ENCODE measurements around the gene SH2D1A. TPM values are rescaled to one million over a fixed set of nuclear protein-coding genes. Genes with fewer than 3 reads are reported as not detected.
"Not testable (repeated sequence)": the region's sequence is repeated elsewhere in the genome, so short reads cannot be mapped to it uniquely, and the experiment has no call there.

SH2D1A gene
- polyA plus RNA-seq, 4 donors: 0.36 to 0.68 (median 0.54) TPM; not detected in 1

- 41 to 55% (median 54%) methylated on average over 3 of the region's 3 CpGs for WGBS, 3 donors
- no peak overlapping the region for H3K4me3 ChIP-seq (ENCODE audit: low read depth in 1 of 3, low read length in 3 of 3)
- FAIRE-seq: no peak
Measured at GRCh38 chrX:124395145-124395880, 49.0 kb downstream of the SH2D1A start.

GRCh38 chrX:124401696-124402095 lies 55.3 kb downstream of the SH2D1A start:
- H3K9me3 ChIP-seq (ENCODE audit: control insufficient read depth in 2 of 2, insufficient read depth in 1 of 2, low read depth in 1 of 2, low read length in 1 of 2): no peaks in the 10 kb centered on the region
- no peak for FAIRE-seq
- H3K4me3 ChIP-seq (ENCODE audit: low read depth in 1 of 3, low read length in 3 of 3): no peak overlapping the region
- 24 to 53% (median 27%) methylated on average over 2 of the region's 2 CpGs for WGBS, 3 donors
- no peak for DNase-seq
- no peaks in the 10 kb centered on the region for H3K36me3 ChIP-seq (ENCODE audit: control insufficient read depth in 3 of 3, insufficient read depth in 2 of 3, low read depth in 1 of 3, low read length in 3 of 3)
- no peaks in the 10 kb centered on the region for H3K27me3 ChIP-seq (ENCODE audit: control insufficient read depth in 3 of 3, insufficient read depth in 3 of 3, low read length in 3 of 3)
- no peaks in the 10 kb centered on the region for H3K4me1 ChIP-seq (ENCODE audit: control insufficient read depth in 3 of 3, insufficient read depth in 2 of 3, low read depth in 1 of 3, low read length in 2 of 3)
- H3K27ac ChIP-seq (ENCODE audit: low read depth in 1 of 3, low read length in 2 of 3): no peak overlapping the region

More at GRCh38 chrX:124395145-124395880, 49.0 kb downstream of the SH2D1A start:
- no peak for DNase-seq
- no peaks in the 10 kb centered on the region for H3K9me3 ChIP-seq (ENCODE audit: control insufficient read depth in 2 of 2, insufficient read depth in 1 of 2, low read depth in 1 of 2, low read length in 1 of 2)
- no peaks in the 10 kb centered on the region for H3K27me3 ChIP-seq (ENCODE audit: control insufficient read depth in 3 of 3, insufficient read depth in 3 of 3, low read length in 3 of 3)
- H3K27ac ChIP-seq (ENCODE audit: low read depth in 1 of 3, low read length in 2 of 3): no peak overlapping the region
- no peaks in the 10 kb centered on the region for H3K4me1 ChIP-seq (ENCODE audit: control insufficient read depth in 3 of 3, insufficient read depth in 2 of 3, low read depth in 1 of 3, low read length in 2 of 3)
- no peaks in the 10 kb centered on the region for H3K36me3 ChIP-seq (ENCODE audit: control insufficient read depth in 3 of 3, insufficient read depth in 2 of 3, low read depth in 1 of 3, low read length in 3 of 3)

GRCh38 chrX:124405868-124406267 lies 59.5 kb downstream of the SH2D1A start:
- DNase-seq (no peak), FAIRE-seq (no peak)
- Histone ChIP-seq H3K9me3 (ENCODE audit: control insufficient read depth in 2 of 2, insufficient read depth in 1 of 2, low read depth in 1 of 2, low read length in 1 of 2) (no peaks in the 10 kb centered on the region), H3K36me3 (ENCODE audit: control insufficient read depth in 3 of 3, insufficient read depth in 2 of 3, low read depth in 1 of 3, low read length in 3 of 3) (no peaks in the 10 kb centered on the region), H3K4me1 (ENCODE audit: control insufficient read depth in 3 of 3, insufficient read depth in 2 of 3, low read depth in 1 of 3, low read length in 2 of 3) (no peaks in the 10 kb centered on the region), H3K27me3 (ENCODE audit: control insufficient read depth in 3 of 3, insufficient read depth in 3 of 3, low read length in 3 of 3) (no peaks in the 10 kb centered on the region), H3K4me3 (ENCODE audit: low read depth in 1 of 3, low read length in 3 of 3) (no peak overlapping the region), H3K27ac (ENCODE audit: low read depth in 1 of 3, low read length in 2 of 3) (no peak overlapping the region)
- 71 to 83% (median 81%) methylated on average over 1 of the region's 1 CpG for WGBS, 3 donors

- DNase-seq (peak; percentile 61 to 63), FAIRE-seq (peak; percentile 84)
- no peaks in the 10 kb centered on the region for H3K4me1 ChIP-seq (ENCODE audit: control insufficient read depth in 3 of 3, insufficient read depth in 2 of 3, low read depth in 1 of 3, low read length in 2 of 3)
- WGBS, 3 donors: 9 to 31% (median 18%) methylated on average over 12 of the region's 12 CpGs
- H3K27ac ChIP-seq (ENCODE audit: low read depth in 1 of 3, low read length in 2 of 3): no peak overlapping the region
- no peaks in the 10 kb centered on the region for H3K36me3 ChIP-seq (ENCODE audit: control insufficient read depth in 3 of 3, insufficient read depth in 2 of 3, low read depth in 1 of 3, low read length in 3 of 3)
- no peaks in the 10 kb centered on the region for H3K9me3 ChIP-seq (ENCODE audit: control insufficient read depth in 2 of 2, insufficient read depth in 1 of 2, low read depth in 1 of 2, low read length in 1 of 2)
- H3K4me3 ChIP-seq (ENCODE audit: low read depth in 1 of 3, low read length in 3 of 3): no peak overlapping the region
- H3K27me3 ChIP-seq (ENCODE audit: control insufficient read depth in 3 of 3, insufficient read depth in 3 of 3, low read length in 3 of 3): no peaks in the 10 kb centered on the region
Measured at GRCh38 chrX:124406294-124407014, 60.1 kb downstream of the SH2D1A start.

GRCh38 chrX:124407226-124407625 lies 60.9 kb downstream of the SH2D1A start:
- Histone ChIP-seq H3K9me3 (ENCODE audit: control insufficient read depth in 2 of 2, insufficient read depth in 1 of 2, low read depth in 1 of 2, low read length in 1 of 2) (no peaks in the 10 kb centered on the region), H3K4me3 (ENCODE audit: low read depth in 1 of 3, low read length in 3 of 3) (no peak overlapping the region), H3K4me1 (ENCODE audit: control insufficient read depth in 3 of 3, insufficient read depth in 2 of 3, low read depth in 1 of 3, low read length in 2 of 3) (peaks cover 0 to 3% (median 0%) of the 10 kb centered on the region in 3 donors), H3K27me3 (ENCODE audit: control insufficient read depth in 3 of 3, insufficient read depth in 3 of 3, low read length in 3 of 3) (no peaks in the 10 kb centered on the region), H3K27ac (ENCODE audit: low read depth in 1 of 3, low read length in 2 of 3) (no peak overlapping the region), H3K36me3 (ENCODE audit: control insufficient read depth in 3 of 3, insufficient read depth in 2 of 3, low read depth in 1 of 3, low read length in 3 of 3) (no peaks in the 10 kb centered on the region)
- no peak for FAIRE-seq
- DNase-seq: no peak
- WGBS, 3 donors: 47 to 74% (median 71%) methylated on average over 1 of the region's 1 CpG

GRCh38 chrX:124408380-124408779 lies 62.0 kb downstream of the SH2D1A start:
- H3K4me1 ChIP-seq (ENCODE audit: control insufficient read depth in 3 of 3, insufficient read depth in 2 of 3, low read depth in 1 of 3, low read length in 2 of 3); H3K4me3 ChIP-seq (ENCODE audit: low read depth in 1 of 3, low read length in 3 of 3); H3K27ac ChIP-seq (ENCODE audit: low read depth in 1 of 3, low read length in 2 of 3); H3K9me3 ChIP-seq (ENCODE audit: control insufficient read depth in 2 of 2, insufficient read depth in 1 of 2, low read depth in 1 of 2, low read length in 1 of 2); DNase-seq; FAIRE-seq; H3K27me3 ChIP-seq (ENCODE audit: control insufficient read depth in 3 of 3, insufficient read depth in 3 of 3, low read length in 3 of 3); H3K36me3 ChIP-seq (ENCODE audit: control insufficient read depth in 3 of 3, insufficient read depth in 2 of 3, low read depth in 1 of 3, low read length in 3 of 3): not testable (repeated sequence)
- 57 to 76% (median 60%) methylated on average over 4 of the region's 6 CpGs for WGBS, 3 donors

GRCh38 chrX:124413244-124413643 lies 66.9 kb downstream of the SH2D1A start:
- Histone ChIP-seq H3K4me3 (ENCODE audit: low read depth in 1 of 3, low read length in 3 of 3) (no peak overlapping the region), H3K27ac (ENCODE audit: low read depth in 1 of 3, low read length in 2 of 3) (no peak overlapping the region), H3K4me1 (ENCODE audit: control insufficient read depth in 3 of 3, insufficient read depth in 2 of 3, low read depth in 1 of 3, low read length in 2 of 3) (peaks cover 0 to 7% (median 0%) of the 10 kb centered on the region in 3 donors), H3K9me3 (ENCODE audit: control insufficient read depth in 2 of 2, insufficient read depth in 1 of 2, low read depth in 1 of 2, low read length in 1 of 2) (no peaks in the 10 kb centered on the region), H3K36me3 (ENCODE audit: control insufficient read depth in 3 of 3, insufficient read depth in 2 of 3, low read depth in 1 of 3, low read length in 3 of 3) (no peaks in the 10 kb centered on the region), H3K27me3 (ENCODE audit: control insufficient read depth in 3 of 3, insufficient read depth in 3 of 3, low read length in 3 of 3) (no peaks in the 10 kb centered on the region)
- FAIRE-seq (no peak), DNase-seq (no peak)
- WGBS, 3 donors: 81 to 88% (median 82%) methylated on average over 6 of the region's 6 CpGs

- FAIRE-seq (no peak), DNase-seq (no peak)
- H3K36me3 ChIP-seq (ENCODE audit: control insufficient read depth in 3 of 3, insufficient read depth in 2 of 3, low read depth in 1 of 3, low read length in 3 of 3): no peaks in the 10 kb centered on the region
- 67 to 85% (median 84%) methylated on average over 4 to 5 of the region's 5 CpGs for WGBS, 3 donors
- no peak overlapping the region for H3K27ac ChIP-seq (ENCODE audit: low read depth in 1 of 3, low read length in 2 of 3)
- no peaks in the 10 kb centered on the region for H3K27me3 ChIP-seq (ENCODE audit: control insufficient read depth in 3 of 3, insufficient read depth in 3 of 3, low read length in 3 of 3)
- H3K4me3 ChIP-seq (ENCODE audit: low read depth in 1 of 3, low read length in 3 of 3): no peak overlapping the region
- H3K9me3 ChIP-seq (ENCODE audit: control insufficient read depth in 2 of 2, insufficient read depth in 1 of 2, low read depth in 1 of 2, low read length in 1 of 2): no peaks in the 10 kb centered on the region
- H3K4me1 ChIP-seq (ENCODE audit: control insufficient read depth in 3 of 3, insufficient read depth in 2 of 3, low read depth in 1 of 3, low read length in 2 of 3): peaks cover 0 to 7% (median 0%) of the 10 kb centered on the region in 3 donors
Measured at GRCh38 chrX:124414281-124414680, 67.9 kb downstream of the SH2D1A start.
